ENCODE results near the gene RBBP5.
"Not testable (repeated sequence)": the region's sequence is repeated elsewhere in the genome, so short reads cannot be mapped to it uniquely, and the experiment has no call there.

RBBP5 gene

DNA sequence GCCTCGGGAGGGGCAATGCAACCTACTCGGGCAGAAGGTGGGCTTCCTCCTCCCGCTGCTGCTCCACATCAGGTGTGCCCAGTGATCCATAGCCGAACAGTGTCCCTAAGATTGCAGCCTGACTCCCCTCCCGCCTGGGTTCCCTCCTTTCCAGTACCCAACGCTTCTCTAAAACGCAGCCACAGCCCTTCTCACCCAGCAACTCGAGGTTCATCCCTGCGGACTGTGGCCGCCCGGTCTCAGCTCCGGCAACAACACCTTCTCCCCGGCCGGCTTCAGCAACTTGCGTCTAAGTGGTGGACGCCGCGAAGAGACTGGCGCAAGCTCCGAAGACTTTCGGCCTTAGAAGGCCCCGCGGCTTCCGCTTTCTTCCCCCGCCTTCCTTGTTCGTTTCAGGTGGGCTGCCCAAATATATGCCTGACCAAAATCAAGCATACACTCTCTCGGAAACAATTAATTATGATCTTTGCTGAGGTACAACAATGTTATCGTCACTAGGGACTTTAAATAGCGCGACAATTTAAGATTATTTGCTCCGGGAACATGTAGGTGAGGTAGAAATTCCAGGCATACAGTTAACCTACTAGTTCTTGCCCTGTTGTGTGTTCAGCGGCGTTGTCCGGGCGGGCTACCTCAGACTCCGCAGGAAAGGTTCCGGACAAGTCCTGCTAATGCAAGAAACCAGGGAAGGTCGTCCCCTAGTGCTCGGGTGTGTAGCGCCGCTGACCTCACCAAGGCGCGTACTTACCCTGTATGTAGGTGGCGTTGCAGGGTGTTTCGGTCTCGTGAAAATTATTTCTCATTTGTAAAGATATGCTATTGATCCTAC is at the start of gene RBBP5:
Gene RBBP5, minus strand, starts transcription at position 319 of the 829 bp plus-strand sequence. Its CDS starts 105 bp downstream, at position 214.
- DNase-seq, result peak; percentile 98

GRCh38 chr1:205171369-205171768 is 49.6 kb upstream of the RBBP5 start:
- DNase-seq, result no peak

- no peak for DNase-seq
Measured at GRCh38 chr1:205170532-205171269, 48.9 kb upstream of the RBBP5 start.

DNA sequence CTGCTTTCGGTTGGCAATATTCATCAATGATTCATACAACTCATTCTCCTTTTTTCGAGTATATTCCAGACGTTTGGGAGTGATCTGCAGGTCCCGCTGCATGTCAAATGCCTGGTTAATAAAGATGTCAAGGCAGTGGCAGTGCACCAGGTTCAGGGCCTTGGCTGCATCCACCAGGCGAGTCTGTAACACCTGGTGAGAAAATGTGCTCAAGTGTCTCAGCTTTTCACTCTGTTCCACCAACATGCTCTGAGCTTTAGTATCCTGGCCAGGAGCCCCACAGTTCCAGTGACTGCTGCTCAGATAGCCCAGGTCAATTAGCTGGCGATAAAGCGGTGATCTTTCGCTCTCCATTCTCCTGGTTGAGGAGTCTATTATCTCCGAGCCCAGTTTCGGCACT is 47.5 kb upstream of the RBBP5 start:
- no peak for DNase-seq

DNA sequence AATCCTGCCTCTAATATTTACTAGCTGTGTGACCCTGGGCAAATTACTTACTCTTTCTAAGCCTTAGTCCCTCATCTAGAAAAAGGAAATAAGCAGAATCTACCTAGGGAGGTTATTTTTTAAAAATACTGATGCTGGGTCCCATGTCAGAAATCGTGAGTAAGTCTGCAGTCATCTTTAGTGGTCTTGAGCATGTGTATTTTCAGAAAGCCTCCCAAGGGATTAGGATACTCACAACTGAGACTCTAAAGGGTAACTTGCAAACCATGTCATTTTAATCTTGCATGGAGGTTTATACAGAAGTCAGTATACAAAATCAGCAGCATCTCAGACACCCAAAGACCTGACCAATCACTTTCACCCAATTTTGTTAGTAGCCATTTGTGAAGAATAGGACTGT is 46.5 kb upstream of the RBBP5 start:
- no peak for DNase-seq

GRCh38 chr1:205162301-205162700 is 40.5 kb upstream of the RBBP5 start:
- no peak for DNase-seq

GRCh38 chr1:205161076-205161475 is 39.3 kb upstream of the RBBP5 start:
- DNase-seq, result no peak

GRCh38 chr1:205158048-205158616 is 36.4 kb upstream of the RBBP5 start:
- no peak for DNase-seq

DNA sequence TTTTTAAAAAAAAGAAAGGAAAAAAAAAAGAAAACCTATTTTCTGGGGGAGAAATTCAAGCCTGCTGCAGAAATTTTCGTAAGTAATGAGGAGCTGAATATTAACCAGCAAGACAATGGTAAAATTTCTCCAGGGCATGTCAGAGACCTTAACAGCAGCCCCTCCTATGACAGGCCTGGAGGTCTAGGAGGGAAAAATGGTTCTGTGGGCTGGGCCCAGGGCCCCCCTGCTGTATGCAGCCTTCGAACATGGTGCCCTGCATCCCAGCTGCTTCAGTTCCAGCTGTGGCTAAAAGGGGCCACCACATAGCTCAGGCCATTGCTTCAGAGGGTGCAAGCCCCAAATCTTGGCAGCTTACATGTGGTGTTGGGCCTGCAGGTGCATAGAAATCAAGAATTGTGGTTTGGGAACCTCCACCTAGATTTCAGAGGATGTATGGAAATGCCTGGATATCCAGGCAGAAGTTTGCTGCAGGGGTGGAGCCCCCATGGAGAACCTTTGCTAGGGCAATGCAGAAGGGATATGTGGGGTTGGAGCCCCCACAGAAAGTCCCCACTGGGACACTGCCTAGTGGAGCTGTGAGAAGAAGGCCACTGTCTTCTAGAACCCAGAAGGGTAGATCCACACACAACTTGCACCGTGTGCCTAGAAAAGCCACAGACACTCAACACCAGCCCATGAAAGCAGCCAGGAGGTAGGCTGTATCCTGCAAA is 34.0 kb upstream of the RBBP5 start:
- DNase-seq, result not testable (repeated sequence)

- no peak for DNase-seq
Measured at GRCh38 chr1:205152505-205152904, 30.7 kb upstream of the RBBP5 start.

- no peak for DNase-seq
Measured at GRCh38 chr1:205150651-205151428, 29.1 kb upstream of the RBBP5 start.

GRCh38 chr1:205147191-205147835 is 25.5 kb upstream of the RBBP5 start:
- no peak for DNase-seq

- no peak for DNase-seq
Measured at GRCh38 chr1:205144751-205145150, 23.0 kb upstream of the RBBP5 start.

DNA sequence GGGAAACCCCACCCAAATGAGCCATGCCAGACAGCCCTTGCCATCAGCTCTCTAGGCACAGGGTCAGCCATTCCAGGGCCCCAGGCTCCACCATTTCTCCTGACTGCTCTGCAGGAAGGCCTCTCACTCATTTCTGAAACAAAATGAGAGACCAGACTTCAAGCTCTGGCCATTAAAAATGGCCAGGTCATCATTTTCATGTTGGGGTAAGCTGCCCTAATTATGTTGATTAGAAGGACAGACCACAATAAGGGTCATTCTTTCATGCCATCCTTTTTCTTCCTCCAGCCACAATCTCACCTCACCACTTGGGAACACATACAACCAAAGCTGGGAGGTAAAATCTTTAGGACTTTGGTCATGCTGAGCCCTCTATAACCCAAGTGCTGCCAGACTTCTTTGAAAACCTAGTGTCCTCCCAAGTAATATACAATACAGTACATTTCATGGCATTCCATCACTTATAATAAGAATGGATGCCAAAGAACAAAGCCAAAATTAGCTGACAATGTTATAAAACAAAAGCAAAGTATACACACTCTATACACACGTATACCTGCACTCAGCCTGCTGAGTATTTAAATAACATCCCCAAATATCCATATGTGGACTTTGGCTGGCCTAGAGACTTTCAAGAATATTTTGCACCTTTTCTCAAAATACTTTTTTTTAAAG is 22.4 kb upstream of the RBBP5 start:
- DNase-seq, result no peak

GRCh38 chr1:205142102-205142469 is 20.3 kb upstream of the RBBP5 start:
- no peak for DNase-seq

GRCh38 chr1:205141236-205142101 is 19.7 kb upstream of the RBBP5 start:
- peak; percentile 86 for DNase-seq

DNA sequence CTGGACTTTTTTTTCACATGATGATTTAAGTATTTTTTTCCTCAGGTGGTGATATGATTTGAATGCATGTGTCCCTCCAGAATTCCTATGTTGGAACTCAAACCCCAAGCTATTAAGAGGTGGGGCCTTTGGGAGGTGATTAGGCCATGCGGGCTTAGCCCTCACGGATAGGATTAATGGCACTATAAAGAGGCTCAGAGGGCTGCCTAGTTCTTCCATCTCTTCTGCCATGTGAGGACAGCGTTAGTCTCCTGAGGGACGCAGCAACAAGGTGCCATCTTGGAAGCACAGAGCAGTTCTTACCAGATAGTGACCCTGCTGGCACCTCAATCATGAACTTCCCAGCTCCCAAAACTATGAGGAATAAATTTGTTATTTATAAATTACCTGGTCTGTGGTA is 18.3 kb upstream of the RBBP5 start:
- no peak for DNase-seq

- DNase-seq, result no peak
Measured at GRCh38 chr1:205137901-205138300, 16.1 kb upstream of the RBBP5 start.

- no peak for DNase-seq
Measured at GRCh38 chr1:205133287-205133686, 11.5 kb upstream of the RBBP5 start.

- DNase-seq, result no peak
Measured at GRCh38 chr1:205129447-205130029, 7.8 kb upstream of the RBBP5 start.

Data from activated effector memory CD4-positive, alpha-beta T cell treated with anti-CD3 and anti-CD28 coated beads, Interleukin-2, amount 50 U/mL, for 16 hours (primary cell).